ENCODE results near the gene NOB1. TPM values are rescaled to one million over a fixed set of nuclear protein-coding genes. Genes with fewer than 3 reads are reported as not detected.

Gene NOB1
- 95.6 TPM for polyA plus RNA-seq (2013)

DNA sequence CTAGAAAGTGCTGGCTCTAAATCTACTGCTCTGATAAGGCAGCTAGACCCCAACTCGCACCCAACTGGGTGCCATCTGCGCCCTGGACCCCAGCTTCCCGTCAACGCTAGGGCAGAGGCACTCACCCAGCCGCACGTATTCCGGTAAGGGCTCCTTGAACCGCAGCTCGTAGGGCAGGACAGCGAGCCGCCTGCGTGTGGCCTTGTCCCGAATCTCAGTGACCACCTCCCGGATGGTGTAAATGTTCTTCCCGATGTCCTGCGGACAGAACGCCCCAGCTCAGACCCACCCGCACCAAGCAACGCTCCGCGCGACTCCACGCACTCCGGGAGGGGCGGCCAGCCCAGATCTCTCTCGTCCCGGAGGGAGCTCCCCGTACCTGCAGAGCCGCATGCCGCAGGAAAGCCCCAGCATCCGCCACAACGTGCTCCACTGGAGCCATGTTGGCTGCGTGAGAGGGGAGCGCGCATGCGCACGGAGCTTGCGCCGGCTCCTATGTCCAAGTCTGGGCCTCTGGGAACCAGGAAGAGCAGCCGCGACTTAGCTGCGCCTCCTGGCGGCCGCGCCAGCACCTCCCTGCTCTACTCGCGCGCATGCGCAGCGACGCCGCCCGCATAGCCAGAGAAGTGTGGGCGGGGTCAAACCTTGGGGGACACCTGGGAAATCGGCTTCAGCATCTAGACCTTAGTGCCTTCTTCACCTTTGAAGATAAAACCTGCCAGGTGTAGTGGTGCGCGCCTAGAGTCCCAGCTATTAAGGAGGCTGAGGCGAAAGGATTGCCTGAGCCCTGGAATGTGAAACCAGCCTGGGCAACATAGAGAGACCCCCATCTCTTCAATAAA is at the start of gene NOB1:
TSS of gene NOB1 (minus strand) at position 458 of the 842 bp plus-strand sequence. CDS start at position 442, 16 bp downstream.
- Histone ChIP-seq H3K9me3 (ENCODE audit: control extremely low read depth in 1 of 5, control insufficient read depth in 4 of 5, insufficient read depth in 2 of 5, low read depth in 1 of 5, low read length in 4 of 5) (no peaks in the 10 kb centered on the region), H3K4me1 (ENCODE audit: control extremely low read depth in 1 of 4, control insufficient read depth in 4 of 4, insufficient read depth in 4 of 4, low read length in 3 of 4) (peaks cover 4 to 15% (median 13%) of the 10 kb centered on the region in 4 experiments), H3K36me3 (ENCODE audit: control insufficient read depth in 4 of 4, insufficient read depth in 4 of 4, low read length in 3 of 4) (peaks cover 6 to 25% (median 16%) of the 10 kb centered on the region in 4 experiments), H3K27me3 (replicated peaks in 2 of 5; ENCODE audit: control insufficient read depth in 4 of 5, insufficient read depth in 5 of 5, low read length in 4 of 5) (no peaks in the 10 kb centered on the region), H3K4me3 (ENCODE audit: control insufficient read depth in 1 of 7, extremely low read depth in 1 of 7, insufficient read depth in 4 of 7, low read depth in 2 of 7, low read length in 6 of 7) (peak within 1 kb of the TSS; percentile 70 to 100 (median 99)), H3K27ac (ENCODE audit: insufficient read depth in 1 of 2, low read depth in 1 of 2, low read length in 2 of 2, poor library complexity in 1 of 2, severe bottlenecking in 2 of 2) (peak within 1 kb of the TSS; percentile 69 to 90)
- peak; percentile 97 to 99 (median 97) for DNase-seq
- 0% methylated on average over 48 of the region's 58 CpGs for WGBS (ENCODE audit: insufficient coverage)
- ChIA-PET CTCF (interaction anchor here (0.8 to 6.2 kb wide), 24 partner anchors 8 to 359 kb away, joined by 3 to 79 read pairs (median 5); partner anchors contain the start of gene NQO1), POLR2A (interaction anchor here (0.6 to 1.5 kb wide), 3 partner anchors 8 to 564 kb away, joined by 3 to 5 read pairs (median 3); partner anchors contain the start of gene NQO1)

DNA sequence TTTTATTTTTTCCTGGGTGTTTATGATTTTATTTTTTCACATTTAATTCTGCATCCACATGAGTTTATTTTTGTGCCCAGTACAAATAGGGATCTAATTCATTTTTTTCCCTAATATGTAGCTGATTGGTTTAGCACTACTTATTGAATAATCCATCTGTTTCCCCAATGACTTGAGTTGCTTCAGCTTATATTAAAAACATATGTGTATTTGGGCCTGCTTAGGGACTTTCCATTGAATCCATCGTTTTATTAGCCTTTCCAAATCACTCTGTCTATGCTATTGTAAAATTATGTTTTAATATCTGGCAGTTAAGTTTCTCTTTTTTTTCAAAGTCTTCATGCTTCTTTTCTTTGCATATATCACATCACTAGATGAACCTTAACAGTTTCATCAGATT is 49.6 kb upstream of the NOB1 start:
- Histone ChIP-seq H3K27ac (ENCODE audit: insufficient read depth in 1 of 2, low read depth in 1 of 2, low read length in 2 of 2, poor library complexity in 1 of 2, severe bottlenecking in 2 of 2) (no peak overlapping the region), H3K27me3 (replicated peaks in 2 of 5; ENCODE audit: control insufficient read depth in 4 of 5, insufficient read depth in 5 of 5, low read length in 4 of 5) (no peaks in the 10 kb centered on the region), H3K4me3 (ENCODE audit: control insufficient read depth in 1 of 7, extremely low read depth in 1 of 7, insufficient read depth in 4 of 7, low read depth in 2 of 7, low read length in 6 of 7) (no peak overlapping the region), H3K36me3 (ENCODE audit: control insufficient read depth in 4 of 4, insufficient read depth in 4 of 4, low read length in 3 of 4) (peaks cover 14 to 29% (median 21%) of the 10 kb centered on the region in 4 experiments), H3K4me1 (ENCODE audit: control extremely low read depth in 1 of 4, control insufficient read depth in 4 of 4, insufficient read depth in 4 of 4, low read length in 3 of 4) (no peaks in the 10 kb centered on the region), H3K9me3 (ENCODE audit: control extremely low read depth in 1 of 5, control insufficient read depth in 4 of 5, insufficient read depth in 2 of 5, low read depth in 1 of 5, low read length in 4 of 5) (no peaks in the 10 kb centered on the region)
- DNase-seq, result no peak
- no CpG with 5 or more reads among the region's 1 CpG for WGBS (ENCODE audit: insufficient coverage)
- ChIA-PET POLR2A (no interaction called here), CTCF (interaction anchor here (0.6 kb wide), 1 partner anchor 9 kb away, joined by 3 read pairs; no protein-coding TSS in a partner anchor)

DNA sequence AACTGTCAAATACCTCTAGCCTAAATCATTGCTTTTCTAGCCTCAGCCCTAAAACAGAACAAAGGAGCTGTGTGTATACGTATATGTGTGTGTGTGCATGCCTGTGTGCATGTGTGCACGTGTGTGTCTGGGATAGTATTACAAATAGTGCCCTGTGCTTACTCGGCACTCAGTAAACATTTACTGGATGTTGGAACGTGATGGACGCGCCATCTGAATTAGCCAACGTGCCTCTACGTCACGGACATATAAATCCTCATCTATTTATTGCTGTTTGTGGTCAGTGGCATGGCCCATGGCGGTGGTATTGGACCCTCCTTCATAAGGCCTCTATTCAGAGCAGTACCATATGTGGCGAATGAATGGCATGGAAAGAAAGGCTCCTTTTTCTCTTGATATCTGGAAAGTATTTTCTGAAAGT is 44.9 kb upstream of the NOB1 start:
- no peak overlapping the region for H3K27ac ChIP-seq (ENCODE audit: insufficient read depth in 1 of 2, low read depth in 1 of 2, low read length in 2 of 2, poor library complexity in 1 of 2, severe bottlenecking in 2 of 2)
- H3K36me3 ChIP-seq (ENCODE audit: control insufficient read depth in 4 of 4, insufficient read depth in 4 of 4, low read length in 3 of 4), result peaks cover 7 to 29% (median 24%) of the 10 kb centered on the region in 4 experiments
- CTCF ChIA-PET, result no interaction called here
- no peak overlapping the region for H3K4me3 ChIP-seq (ENCODE audit: control insufficient read depth in 1 of 7, extremely low read depth in 1 of 7, insufficient read depth in 4 of 7, low read depth in 2 of 7, low read length in 6 of 7)
- POLR2A ChIA-PET, result no interaction called here
- no peaks in the 10 kb centered on the region for H3K27me3 ChIP-seq (replicated peaks in 2 of 5; ENCODE audit: control insufficient read depth in 4 of 5, insufficient read depth in 5 of 5, low read length in 4 of 5)
- H3K9me3 ChIP-seq (ENCODE audit: control extremely low read depth in 1 of 5, control insufficient read depth in 4 of 5, insufficient read depth in 2 of 5, low read depth in 1 of 5, low read length in 4 of 5), result no peaks in the 10 kb centered on the region
- WGBS (ENCODE audit: insufficient coverage), result 97% methylated on average over 10 of the region's 11 CpGs
- DNase-seq, result no peak
- no peaks in the 10 kb centered on the region for H3K4me1 ChIP-seq (ENCODE audit: control extremely low read depth in 1 of 4, control insufficient read depth in 4 of 4, insufficient read depth in 4 of 4, low read length in 3 of 4)

DNA sequence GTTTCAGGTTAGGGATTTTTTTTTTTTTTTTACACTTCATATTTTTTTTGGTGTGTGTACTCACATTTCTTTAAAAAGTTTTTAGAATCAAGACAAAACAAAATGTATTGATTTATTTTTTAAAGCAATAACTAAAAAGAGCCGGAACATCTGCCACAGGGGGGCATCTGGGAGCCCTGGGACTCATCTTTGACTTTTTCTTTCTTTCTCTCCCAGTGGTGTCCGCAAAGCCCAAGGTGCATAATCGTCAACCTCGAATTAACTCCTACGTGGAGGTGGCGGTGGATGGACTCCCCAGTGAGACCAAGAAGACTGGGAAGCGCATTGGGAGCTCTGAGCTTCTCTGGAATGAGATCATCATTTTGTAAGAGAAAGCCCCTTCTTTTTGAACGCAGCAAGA is 43.7 kb upstream of the NOB1 start:
- Histone ChIP-seq H3K4me3 (ENCODE audit: control insufficient read depth in 1 of 7, extremely low read depth in 1 of 7, insufficient read depth in 4 of 7, low read depth in 2 of 7, low read length in 6 of 7) (no peak overlapping the region), H3K4me1 (ENCODE audit: control extremely low read depth in 1 of 4, control insufficient read depth in 4 of 4, insufficient read depth in 4 of 4, low read length in 3 of 4) (no peaks in the 10 kb centered on the region)
- POLR2A ChIA-PET, result no interaction called here

GRCh38 chr16:69796285-69797118 is 41.8 kb upstream of the NOB1 start:
- H3K4me3 ChIP-seq (ENCODE audit: control insufficient read depth in 1 of 7, extremely low read depth in 1 of 7, insufficient read depth in 4 of 7, low read depth in 2 of 7, low read length in 6 of 7), result no peak overlapping the region
- H3K36me3 ChIP-seq (ENCODE audit: control insufficient read depth in 4 of 4, insufficient read depth in 4 of 4, low read length in 3 of 4), result peaks cover 9 to 32% (median 19%) of the 10 kb centered on the region in 4 experiments
- DNase-seq, result peak; percentile 34 to 68 (median 67)
- peaks cover 0 to 2% (median 0%) of the 10 kb centered on the region in 4 experiments for H3K4me1 ChIP-seq (ENCODE audit: control extremely low read depth in 1 of 4, control insufficient read depth in 4 of 4, insufficient read depth in 4 of 4, low read length in 3 of 4)
- ChIA-PET CTCF (interaction anchor here (0.6 to 4.1 kb wide), 19 partner anchors 10 to 136 kb away, joined by 3 to 24 read pairs (median 3); no protein-coding TSS in a partner anchor), POLR2A (no interaction called here)
- H3K27ac ChIP-seq (ENCODE audit: insufficient read depth in 1 of 2, low read depth in 1 of 2, low read length in 2 of 2, poor library complexity in 1 of 2, severe bottlenecking in 2 of 2), result no peak overlapping the region
- no peaks in the 10 kb centered on the region for H3K27me3 ChIP-seq (replicated peaks in 2 of 5; ENCODE audit: control insufficient read depth in 4 of 5, insufficient read depth in 5 of 5, low read length in 4 of 5)
- WGBS (ENCODE audit: insufficient coverage), result 83% methylated on average over 16 of the region's 19 CpGs
- no peaks in the 10 kb centered on the region for H3K9me3 ChIP-seq (ENCODE audit: control extremely low read depth in 1 of 5, control insufficient read depth in 4 of 5, insufficient read depth in 2 of 5, low read depth in 1 of 5, low read length in 4 of 5)

More for the DNA sequence above, 43.7 kb upstream of the NOB1 start:
- H3K27ac ChIP-seq (ENCODE audit: insufficient read depth in 1 of 2, low read depth in 1 of 2, low read length in 2 of 2, poor library complexity in 1 of 2, severe bottlenecking in 2 of 2), result no peak overlapping the region
- 98% methylated on average over 7 of the region's 8 CpGs for WGBS (ENCODE audit: insufficient coverage)
- CTCF ChIA-PET, result interaction anchor here (0.7 to 1.3 kb wide), 2 partner anchors 103 to 132 kb away, joined by 3 read pairs; no protein-coding TSS in a partner anchor
- H3K36me3 ChIP-seq (ENCODE audit: control insufficient read depth in 4 of 4, insufficient read depth in 4 of 4, low read length in 3 of 4), result peaks cover 11 to 25% (median 18%) of the 10 kb centered on the region in 4 experiments
- H3K27me3 ChIP-seq (replicated peaks in 2 of 5; ENCODE audit: control insufficient read depth in 4 of 5, insufficient read depth in 5 of 5, low read length in 4 of 5), result no peaks in the 10 kb centered on the region
- no peak for DNase-seq
- no peaks in the 10 kb centered on the region for H3K9me3 ChIP-seq (ENCODE audit: control extremely low read depth in 1 of 5, control insufficient read depth in 4 of 5, insufficient read depth in 2 of 5, low read depth in 1 of 5, low read length in 4 of 5)

GRCh38 chr16:69794486-69794885 is 39.8 kb upstream of the NOB1 start:
- 100% methylated on average over 1 of the region's 2 CpGs for WGBS (ENCODE audit: insufficient coverage)
- POLR2A ChIA-PET, result no interaction called here
- CTCF ChIA-PET, result interaction anchor here (0.7 to 4.1 kb wide), 7 partner anchors 12 to 136 kb away, joined by 3 to 24 read pairs (median 3); partner anchors contain the start of genes NOB1 and NQO1
- Histone ChIP-seq H3K27me3 (replicated peaks in 2 of 5; ENCODE audit: control insufficient read depth in 4 of 5, insufficient read depth in 5 of 5, low read length in 4 of 5) (no peaks in the 10 kb centered on the region), H3K9me3 (ENCODE audit: control extremely low read depth in 1 of 5, control insufficient read depth in 4 of 5, insufficient read depth in 2 of 5, low read depth in 1 of 5, low read length in 4 of 5) (no peaks in the 10 kb centered on the region), H3K4me1 (ENCODE audit: control extremely low read depth in 1 of 4, control insufficient read depth in 4 of 4, insufficient read depth in 4 of 4, low read length in 3 of 4) (peaks cover 0 to 2% (median 0%) of the 10 kb centered on the region in 4 experiments), H3K27ac (ENCODE audit: insufficient read depth in 1 of 2, low read depth in 1 of 2, low read length in 2 of 2, poor library complexity in 1 of 2, severe bottlenecking in 2 of 2) (no peak overlapping the region), H3K36me3 (ENCODE audit: control insufficient read depth in 4 of 4, insufficient read depth in 4 of 4, low read length in 3 of 4) (peaks cover 5 to 30% (median 13%) of the 10 kb centered on the region in 4 experiments), H3K4me3 (ENCODE audit: control insufficient read depth in 1 of 7, extremely low read depth in 1 of 7, insufficient read depth in 4 of 7, low read depth in 2 of 7, low read length in 6 of 7) (no peak overlapping the region)
- no peak for DNase-seq
